C4-2B (cell line): ENCODE results near the gene GALNT17.
"Not testable (repeated sequence)": the region's sequence is repeated elsewhere in the genome, so short reads cannot be mapped to it uniquely, and the experiment has no call there.

Experiments used
- H3K27ac ChIP-seq: fragments of 450-650 bp; 2 replicates; pipeline ENCODE4 v1.5.1; 2017
- ZFX ChIP-seq: fragments of 450-650 bp; IDR thresholded peaks from 2 replicates; pipeline ENCODE4 v1.6.1; 2017
- TF ChIP-seq, protein P1 (sequence below): fragments of 450-650 bp; conservative IDR thresholded peaks from 2 replicates; pipeline ENCODE4 v1.5.1; 2017; ENCODE audit warnings: mild to moderate bottlenecking

GALNT17 gene

DNA sequence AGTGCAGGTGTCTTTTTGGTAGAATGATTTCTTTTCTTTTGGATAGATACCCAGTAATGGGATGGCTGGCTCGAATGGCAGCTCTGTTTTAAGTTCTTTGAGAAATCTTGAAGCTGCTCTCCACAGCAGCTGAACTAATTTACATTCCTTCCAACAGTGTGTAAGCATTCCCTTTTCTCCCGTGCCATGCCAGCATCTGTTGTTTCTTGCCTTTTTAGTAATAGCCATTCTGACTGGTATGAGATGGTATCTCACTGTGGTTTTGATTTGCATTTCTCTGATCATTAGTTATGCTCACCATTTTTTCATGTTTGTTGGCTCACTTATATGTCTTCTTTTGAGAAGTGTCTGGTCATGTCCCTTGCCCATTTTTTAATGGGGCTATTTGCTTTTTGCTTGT is 486.3 kb downstream of the GALNT17 start:
- TF ChIP-seq, protein P1, sequence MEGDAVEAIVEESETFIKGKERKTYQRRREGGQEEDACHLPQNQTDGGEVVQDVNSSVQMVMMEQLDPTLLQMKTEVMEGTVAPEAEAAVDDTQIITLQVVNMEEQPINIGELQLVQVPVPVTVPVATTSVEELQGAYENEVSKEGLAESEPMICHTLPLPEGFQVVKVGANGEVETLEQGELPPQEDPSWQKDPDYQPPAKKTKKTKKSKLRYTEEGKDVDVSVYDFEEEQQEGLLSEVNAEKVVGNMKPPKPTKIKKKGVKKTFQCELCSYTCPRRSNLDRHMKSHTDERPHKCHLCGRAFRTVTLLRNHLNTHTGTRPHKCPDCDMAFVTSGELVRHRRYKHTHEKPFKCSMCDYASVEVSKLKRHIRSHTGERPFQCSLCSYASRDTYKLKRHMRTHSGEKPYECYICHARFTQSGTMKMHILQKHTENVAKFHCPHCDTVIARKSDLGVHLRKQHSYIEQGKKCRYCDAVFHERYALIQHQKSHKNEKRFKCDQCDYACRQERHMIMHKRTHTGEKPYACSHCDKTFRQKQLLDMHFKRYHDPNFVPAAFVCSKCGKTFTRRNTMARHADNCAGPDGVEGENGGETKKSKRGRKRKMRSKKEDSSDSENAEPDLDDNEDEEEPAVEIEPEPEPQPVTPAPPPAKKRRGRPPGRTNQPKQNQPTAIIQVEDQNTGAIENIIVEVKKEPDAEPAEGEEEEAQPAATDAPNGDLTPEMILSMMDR = no peak
- no peak for TF ChIP-seq ZFX
- H3K27ac ChIP-seq = no peak overlapping the region

DNA sequence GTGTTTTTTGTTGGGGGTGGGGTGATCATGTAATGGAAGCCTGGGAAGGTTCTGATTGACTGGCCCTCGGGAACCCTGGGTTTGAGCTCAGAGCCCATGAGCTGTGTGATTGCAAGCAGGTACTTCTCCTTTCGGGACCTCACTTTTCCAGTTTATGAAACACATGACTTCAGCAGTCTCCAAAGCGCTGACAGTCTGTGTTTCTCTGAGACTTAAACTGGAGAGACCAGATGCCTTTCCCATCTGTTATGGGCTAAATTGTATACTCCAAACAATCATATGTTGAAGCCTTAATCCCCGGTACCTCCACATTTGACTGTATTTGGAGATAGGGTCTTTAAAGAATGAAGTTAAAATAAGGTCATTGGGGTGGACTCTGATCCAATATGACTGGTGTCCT is 493.6 kb downstream of the GALNT17 start:
- TF ChIP-seq, protein P1 = no peak
- TF ChIP-seq ZFX = no peak
- H3K27ac ChIP-seq = no peak overlapping the region

DNA sequence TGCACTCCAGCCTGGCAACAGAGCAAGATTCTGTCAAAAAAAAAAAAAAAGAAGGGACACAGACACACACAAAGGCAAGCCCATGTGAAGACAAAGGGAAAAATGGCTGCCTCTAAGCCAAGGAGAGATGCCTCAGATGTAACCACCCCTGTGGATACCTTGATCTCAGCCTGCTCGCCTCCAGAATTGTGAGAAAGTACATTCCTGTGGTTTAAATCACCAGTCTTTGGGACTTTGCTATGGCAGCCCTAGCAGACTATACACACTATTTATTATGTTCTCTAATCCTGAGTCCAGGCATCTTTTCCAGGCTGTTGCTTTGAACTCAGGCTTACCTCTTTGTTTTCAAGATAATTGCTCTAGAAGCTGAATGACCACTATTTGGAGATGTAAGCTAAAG is 494.3 kb downstream of the GALNT17 start:
- H3K27ac ChIP-seq = no peak overlapping the region
- TF ChIP-seq, protein P1 = no peak
- TF ChIP-seq ZFX = no peak

DNA sequence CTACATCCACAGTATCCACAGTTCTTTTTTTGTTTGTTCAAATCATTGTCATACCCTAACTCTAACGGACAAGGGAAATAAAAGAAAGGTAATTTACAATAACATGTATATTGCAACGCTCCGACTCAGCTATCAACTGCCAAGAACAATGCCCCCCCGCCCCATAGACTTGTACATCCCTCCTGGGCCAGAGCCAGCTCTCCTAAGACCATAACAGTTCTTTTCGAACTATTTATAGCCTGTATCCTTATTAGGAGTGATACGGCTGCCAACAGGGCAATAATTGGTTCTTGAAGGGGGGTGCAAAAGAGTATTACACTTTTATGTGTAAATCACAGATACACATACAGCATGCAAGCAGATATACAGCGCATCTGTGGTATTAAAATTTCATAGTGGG is 495.7 kb downstream of the GALNT17 start:
- no peak overlapping the region for H3K27ac ChIP-seq
- TF ChIP-seq ZFX = no peak
- TF ChIP-seq, protein P1 = no peak

DNA sequence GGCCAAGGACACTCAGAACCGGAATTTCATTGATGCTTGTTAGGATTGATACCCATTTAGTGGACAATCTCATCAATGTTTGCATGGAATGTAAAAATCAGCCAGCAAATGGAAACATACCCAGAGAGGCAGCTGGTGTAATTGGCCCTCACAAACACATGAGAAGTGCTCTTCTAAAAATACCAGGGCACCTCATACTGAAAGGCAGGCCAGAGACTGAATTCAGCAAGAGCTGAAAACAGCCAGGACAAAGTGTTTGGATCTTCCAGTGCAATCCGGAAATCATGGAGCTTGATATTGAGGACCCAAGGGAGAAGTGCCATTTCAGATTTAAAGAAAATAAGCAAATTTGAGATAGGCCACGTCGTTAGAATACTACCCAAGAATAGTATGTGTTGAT is 498.6 kb downstream of the GALNT17 start:
- no peak overlapping the region for H3K27ac ChIP-seq
- no peak for TF ChIP-seq ZFX
- TF ChIP-seq, protein P1 = no peak

DNA sequence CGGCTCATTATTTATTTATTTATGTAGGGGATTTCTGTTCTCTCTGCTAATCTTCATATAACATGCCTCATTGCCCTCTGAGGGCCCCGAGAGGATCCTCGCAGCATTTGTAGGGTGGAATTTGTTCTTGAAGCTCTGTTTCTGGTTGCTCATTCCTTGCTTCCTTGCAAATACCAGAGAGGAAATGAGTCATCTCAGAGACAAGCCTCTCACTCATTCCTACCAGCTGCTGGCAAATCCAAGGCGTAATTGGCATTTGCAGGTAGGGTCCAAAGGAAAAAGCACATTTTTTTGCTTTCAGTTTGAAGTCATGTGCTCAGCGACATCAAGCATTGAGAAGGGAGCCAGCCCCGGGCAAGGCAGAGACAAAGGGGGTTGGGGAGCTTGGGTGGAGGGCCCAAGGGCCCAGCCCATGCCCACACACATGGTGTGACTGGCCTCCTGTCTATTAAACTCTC is 501.6 kb downstream of the GALNT17 start:
- TF ChIP-seq ZFX = no peak
- TF ChIP-seq, protein P1 = no peak
- no peak overlapping the region for H3K27ac ChIP-seq

DNA sequence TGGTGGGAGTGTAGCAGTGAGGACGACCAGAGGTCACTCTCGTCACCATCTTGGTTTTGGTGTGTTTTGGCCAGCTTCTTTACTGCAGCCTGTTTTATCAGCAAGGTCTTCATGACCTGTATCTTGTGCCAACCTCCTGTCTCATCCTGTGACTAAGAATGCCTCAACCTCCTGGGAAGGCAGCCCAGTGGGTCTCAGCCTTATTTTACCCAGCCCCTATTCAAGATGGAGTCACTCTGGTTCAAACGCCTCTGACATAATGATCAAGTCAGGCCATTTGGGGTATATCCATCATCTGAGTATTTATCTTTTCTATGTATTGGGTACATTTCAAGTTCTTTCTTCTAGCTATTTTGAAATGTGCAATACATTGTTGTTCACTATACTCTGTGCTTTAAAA is 503.9 kb downstream of the GALNT17 start:
- not testable (repeated sequence) for H3K27ac ChIP-seq

DNA sequence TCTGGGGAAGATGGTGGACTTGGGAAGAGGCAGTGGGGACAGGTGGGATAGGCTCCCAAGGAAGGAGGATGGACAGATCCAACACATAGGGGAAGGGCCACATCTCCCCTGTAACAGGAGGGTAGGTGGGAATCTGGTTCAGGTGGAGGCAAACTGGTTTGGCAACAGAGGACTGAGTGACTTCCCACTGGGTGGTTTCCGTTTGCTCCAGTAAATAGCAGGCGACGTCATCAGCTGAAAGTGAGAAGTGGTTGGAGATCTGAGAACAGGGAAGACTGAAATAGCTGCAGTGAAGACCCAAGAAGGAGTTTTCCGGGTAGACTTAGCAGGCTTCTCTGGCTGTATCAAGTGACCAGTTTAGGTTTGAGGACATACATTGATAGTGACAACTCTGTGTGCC is 504.4 kb downstream of the GALNT17 start:
- H3K27ac ChIP-seq = no peak overlapping the region
- no peak for TF ChIP-seq ZFX
- TF ChIP-seq, protein P1 = no peak
